Renal pelvis (tissue), 4 donors: ENCODE results near the gene SNAPC3. TPM values are rescaled to one million over a fixed set of nuclear protein-coding genes. Genes with fewer than 3 reads are reported as not detected.
A peak's percentile ranks its signal among the peaks of the same experiment; 100 is the strongest.

Source experiments
- DNase-seq: peaks from one replicate; pipeline ENCODE4 v3.0.0-alpha.2; 2013
- polyA plus RNA-seq, 3 donors: library from polyadenylated mRNA; unstranded; fragments of 120-200 nt; gene quantifications; one replicate each; pipeline ENCODE4 v1.2.1, GENCODE V29; 2013; ENCODE audit not compliant: insufficient read length in 3 of 3

SNAPC3 gene
- polyA plus RNA-seq, 3 donors, result 36.4 to 50.7 (median 49.7) TPM

DNA sequence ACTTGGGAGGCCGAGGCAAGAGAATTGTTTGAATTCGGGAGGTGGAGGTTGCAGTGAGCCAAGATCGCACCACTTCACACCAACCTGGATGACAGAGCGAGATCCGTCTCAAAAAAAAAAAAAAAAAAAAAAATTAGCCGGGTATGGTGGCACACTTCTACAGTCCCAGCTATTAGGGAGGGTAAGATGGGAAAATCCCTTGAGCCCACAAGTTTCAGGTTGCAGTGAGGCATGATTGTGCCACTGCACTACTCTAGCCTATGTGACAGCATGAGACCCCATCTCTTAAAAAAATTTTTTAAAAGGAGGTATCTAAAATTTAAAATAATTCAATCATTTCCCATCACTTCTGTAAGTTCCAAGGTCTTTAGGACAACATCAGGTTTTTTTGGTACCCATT lies 62.1 kb downstream of the SNAPC3 start:
- DNase-seq, result no peak

DNA sequence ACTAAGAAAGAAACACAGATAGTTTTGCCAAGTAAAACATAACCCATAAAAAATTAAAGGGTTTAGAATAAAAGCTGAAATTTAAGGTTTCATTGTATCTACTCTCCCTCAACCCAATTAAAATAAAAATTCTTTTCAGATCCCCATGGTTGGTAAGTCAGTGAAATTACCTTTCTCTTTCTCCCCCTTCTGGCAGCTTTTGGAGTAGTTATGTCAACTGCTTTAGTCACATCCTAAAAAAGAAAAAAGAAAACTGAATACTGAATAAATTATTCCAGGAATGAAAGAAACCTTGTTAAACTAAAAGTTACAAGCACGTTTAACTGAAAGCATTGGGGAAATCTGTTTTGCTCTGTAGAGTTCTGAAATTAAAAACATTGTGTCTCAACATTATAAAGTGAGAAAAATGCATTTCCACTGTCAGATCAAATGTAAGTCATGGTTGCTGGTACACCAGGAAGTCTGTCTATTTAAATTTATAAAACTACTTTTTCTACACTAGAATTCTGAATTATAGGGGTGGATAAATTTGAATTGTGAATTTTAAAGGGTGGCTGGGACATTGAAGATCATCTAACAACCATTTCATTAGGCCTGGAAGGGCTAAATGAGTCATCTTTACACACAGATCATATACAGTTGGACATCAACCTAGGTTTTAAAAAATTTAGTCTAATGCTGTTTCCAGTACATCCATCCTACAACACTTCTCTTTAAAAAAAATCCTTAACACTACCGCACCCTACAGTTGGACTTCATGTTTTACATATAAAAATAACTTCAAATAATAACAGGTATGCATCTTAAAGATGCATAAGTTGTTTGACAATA lies 63.4 kb downstream of the SNAPC3 start:
- DNase-seq, result peak; percentile 16

DNA sequence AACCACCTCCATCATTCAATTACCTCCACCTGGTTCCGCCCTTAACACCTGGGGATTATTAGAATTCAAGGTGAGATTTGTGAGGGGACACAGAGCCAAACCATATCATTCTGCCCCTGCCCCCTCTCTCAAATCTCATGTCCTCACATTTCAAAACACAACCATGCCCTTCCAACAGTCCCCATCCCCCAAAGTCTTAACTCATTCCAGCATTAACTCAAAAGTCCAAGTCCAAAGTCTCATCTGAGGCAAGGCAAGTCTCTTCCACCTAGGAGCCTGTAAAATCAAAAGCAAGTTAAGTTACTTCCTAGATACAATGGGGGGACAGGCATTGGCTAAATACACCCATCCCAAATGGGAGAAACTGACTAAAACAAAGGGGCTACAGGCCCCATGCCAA lies 69.3 kb downstream of the SNAPC3 start:
- no peak for DNase-seq

DNA sequence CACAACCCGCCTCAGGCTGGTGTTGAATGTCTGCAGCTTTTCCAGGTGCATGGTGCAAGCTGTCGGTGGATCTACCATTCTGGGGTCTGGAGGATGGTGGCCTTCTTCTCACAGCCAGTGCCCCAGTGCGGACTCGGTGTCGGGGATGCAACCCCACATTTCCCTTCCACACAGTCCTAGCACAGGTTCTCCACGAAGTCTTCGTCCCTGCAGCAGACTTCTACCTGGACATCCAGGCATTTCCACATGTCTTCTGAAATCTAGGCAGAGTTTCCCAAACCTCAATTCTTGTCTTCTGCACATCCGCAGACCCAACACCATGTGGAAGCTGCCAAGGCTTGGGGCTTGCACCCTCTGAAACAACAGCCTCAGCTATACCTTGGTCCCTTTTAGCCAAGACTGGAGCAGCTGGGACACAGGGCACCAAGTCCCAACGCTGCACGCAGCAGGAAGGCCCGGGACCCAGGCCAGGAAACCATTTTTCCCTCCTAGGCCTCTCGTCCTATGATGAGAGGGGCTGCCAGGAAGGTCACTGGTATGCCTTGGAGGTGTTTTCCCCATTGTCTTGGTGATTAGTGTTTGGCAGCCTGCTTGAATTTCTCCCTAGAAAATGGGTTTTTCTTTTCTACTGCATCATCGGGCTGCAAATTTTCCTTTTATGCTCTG lies 69.9 kb downstream of the SNAPC3 start:
- DNase-seq, result no peak

DNA sequence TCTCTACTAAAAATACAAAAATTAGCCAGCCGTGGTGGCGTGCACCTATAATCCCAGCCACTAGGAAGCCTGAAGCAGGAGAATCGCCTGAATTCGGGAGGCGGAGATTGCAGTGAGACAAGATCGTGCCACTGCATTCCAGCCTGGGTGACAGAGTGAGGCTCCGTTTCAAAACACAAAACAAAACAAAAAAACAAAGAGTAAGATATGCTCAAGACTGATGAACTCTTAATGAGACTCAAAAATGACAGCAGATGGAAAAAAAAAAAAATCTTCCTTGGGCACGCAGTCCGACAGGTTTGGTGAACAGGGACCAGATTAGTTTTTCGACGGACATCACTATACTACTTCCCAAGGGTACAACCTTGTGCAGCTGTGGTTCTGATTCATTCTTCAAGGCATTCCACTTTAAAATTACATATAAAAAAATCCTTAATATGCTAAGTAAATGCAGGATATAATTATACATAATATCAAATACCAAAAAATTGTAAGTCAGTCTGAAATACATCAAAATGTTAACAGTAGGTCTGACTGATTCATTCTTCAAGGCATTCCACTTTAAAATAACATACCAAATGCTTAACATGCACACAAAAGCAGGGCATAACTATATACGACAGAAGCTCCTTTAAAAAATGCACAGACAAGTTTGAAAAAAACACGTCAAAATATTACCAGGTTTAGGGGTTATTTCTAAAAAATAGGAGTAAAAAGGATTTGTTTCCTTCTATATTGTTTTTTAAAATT lies 75.7 kb downstream of the SNAPC3 start:
- no peak for DNase-seq

DNA sequence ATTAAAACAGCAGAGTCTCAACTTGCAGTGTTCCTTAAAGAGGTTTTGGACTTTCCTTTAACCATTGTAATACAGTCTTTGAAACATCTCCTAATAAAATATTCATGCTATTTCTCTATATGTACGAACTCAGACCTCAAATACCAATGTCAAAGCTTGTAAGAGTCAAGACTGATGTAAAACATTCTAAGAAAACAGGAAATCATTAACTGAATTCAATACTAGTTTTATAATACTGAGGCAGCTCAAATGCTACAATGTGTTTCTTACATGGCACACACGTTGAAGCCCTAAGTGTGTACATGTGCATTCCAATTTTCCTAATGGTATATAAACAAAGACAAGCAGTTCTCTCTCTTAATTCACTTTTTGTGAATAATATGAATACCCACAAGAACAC lies 76.5 kb downstream of the SNAPC3 start:
- DNase-seq, result no peak

DNA sequence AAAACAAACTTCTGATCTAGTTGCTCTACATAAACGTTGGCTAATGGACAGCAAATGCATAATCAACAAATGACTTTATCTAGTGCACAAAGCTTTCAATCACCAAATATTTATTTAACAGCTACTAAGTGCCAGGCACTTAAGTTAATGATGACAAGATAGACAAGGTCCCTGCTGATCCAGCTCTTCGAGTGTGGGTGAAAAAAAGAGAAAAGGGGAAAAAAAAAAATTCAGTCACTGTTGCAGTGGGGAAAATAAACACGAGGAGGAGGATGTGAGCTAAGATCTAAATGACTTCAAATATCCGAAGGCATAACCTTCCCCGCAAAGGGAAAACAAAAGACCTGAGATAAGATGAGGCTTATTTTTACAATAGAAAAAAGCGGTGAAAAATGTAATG lies 78.5 kb downstream of the SNAPC3 start:
- DNase-seq, result no peak

DNA sequence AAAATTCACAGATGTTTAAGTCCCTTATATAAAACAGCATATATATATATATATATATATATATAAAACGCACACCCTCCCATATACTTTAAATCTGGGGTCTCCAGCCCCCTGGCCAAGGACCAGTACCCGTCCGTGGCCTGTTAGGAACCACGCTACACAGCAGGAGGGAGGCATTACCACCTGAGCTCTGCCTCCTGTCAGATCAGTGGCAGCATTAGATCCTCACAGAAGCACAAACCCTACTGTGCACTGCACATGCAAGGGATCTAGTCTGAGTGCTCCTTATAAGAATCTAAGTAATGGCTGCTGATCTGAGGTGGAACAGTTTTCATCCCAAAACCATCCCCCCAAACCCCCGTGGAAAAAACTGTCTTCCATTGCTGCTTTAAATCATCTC lies 79.1 kb downstream of the SNAPC3 start:
- no peak for DNase-seq

DNA sequence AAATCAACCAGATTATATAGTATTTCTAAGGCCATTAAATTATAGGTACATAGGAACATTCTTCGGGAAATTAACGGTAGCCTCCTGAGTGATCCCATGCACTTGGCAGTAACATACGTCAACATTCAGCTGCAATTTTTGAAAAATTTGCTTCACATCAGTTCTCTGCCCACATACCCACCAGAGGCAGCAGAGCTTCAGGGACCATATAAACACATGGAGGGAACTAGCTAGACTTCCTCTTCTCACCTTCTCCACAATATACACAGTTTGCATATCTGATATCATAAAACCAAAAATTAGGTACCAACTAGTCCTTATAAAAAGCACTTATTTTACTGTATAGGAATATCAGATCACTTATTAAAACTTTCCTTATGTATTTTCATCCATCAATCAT lies 83.2 kb downstream of the SNAPC3 start:
- no peak for DNase-seq

DNA sequence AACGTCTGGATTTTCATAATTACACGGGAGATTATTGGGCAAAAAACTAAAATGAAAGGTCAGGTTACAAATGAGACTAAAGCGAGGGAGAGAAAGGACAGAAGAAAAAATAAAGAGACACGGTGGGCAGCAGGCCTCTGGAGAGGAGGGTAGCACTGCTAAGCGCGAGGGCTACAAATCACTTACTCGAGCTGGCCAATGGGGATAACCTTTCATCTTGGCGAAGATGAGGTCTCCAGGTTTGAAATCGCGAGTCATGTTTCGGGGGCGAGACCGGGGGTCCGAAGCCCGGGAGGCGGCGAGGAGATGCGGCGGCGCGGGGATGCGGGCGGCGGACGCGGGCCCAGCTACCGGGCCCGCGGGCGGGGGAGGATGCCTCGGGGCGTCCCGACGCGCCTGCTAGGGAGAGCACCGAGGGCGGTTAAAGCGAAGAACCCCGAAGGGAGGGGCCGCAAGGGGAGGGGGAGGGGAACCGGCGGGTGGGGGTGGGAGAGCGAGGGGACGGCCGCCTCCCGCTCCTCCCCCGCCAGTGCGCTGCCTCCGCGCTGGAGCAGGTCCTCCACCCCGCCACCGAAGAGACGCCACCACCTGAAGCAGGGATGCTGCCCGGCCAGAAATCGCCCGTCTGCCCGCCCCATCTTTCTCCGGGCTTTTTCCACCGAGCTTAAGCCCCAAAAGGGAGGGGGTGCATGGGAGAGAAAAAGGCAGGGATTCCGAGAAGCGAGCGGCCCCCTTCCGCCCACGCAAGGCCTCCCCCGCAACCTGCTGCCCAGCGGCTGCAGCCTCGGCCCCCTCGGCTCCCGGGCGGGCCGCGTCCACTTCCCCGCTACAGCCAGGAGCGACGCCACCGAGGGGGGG lies 87.5 kb downstream of the SNAPC3 start:
- DNase-seq, result peak; percentile 47

DNA sequence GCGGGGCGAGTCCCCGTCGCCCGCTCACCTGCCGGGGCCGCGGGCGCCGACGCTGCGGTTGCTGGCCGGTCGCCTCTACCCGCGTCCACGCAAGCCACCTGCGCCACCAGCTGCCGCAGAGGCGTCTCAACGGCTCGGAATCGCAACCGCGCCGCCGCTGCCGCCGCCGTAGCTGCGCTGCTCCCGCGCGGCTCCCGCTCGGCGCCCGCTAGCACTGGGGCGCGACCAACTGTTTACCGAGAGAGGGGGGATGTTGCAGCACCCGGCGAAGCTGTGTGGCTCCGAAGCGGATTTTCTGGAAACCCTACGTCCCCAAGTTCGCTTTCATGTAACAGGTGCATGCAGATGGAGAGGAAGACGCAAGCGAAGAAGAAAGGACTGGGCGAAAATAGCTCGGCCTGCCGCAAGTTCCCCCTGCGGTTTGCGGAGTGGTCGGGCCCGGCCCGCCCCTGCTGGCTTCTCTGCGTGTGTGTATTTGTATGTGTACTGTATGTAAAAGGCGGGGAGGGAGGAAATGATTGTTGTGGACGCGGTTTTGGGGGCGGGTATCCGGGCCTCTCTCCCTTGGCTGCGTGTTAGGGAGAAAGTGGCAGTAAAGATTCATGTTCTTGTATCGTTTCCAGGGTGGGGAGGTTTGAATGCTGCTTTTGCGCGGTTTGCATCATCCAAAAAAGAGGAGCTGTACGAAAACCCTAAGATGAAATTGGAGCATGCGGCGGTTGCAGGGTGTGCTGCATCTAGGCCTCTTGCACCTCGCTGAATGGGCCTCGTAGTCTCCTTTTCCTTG lies 88.3 kb downstream of the SNAPC3 start, which contains the start of gene PSIP1:
PSIP1 (minus strand) TSS at position 182 of the 787 bp plus-strand sequence. CDS start 782 bp downstream, outside the sequence.
- DNase-seq, result peak; percentile 86

Other genes with a start within 250 kb of the SNAPC3 start
- gene TTC39B, start 115.7 kb upstream of the SNAPC3 start, polyA plus RNA-seq, result 1 to 10 TPM; 5.6 to 9.4 (median 9.1) TPM
- 100 to 1,000 TPM; 180 to 190 (median 186) TPM for gene PSIP1, start 88.1 kb downstream of the SNAPC3 start, polyA plus RNA-seq
- gene CCDC171, start 130.2 kb downstream of the SNAPC3 start, polyA plus RNA-seq, result 1 to 10 TPM; 3.5 to 6.6 (median 6.1) TPM